Glutamatergic neuron (in vitro differentiated cells): ENCODE measurements around the gene LGR5. TPM values are rescaled to one million over a fixed set of nuclear protein-coding genes. Genes with fewer than 3 reads are reported as not detected.

Source experiments
- DNase-seq: peaks from one replicate; pipeline ENCODE4 v3.0.0; 2022
- H3K27ac Mint-ChIP-seq: one replicate; pipeline ENCODE4 v1.8.0; 2020; ENCODE audit warnings: mild to moderate bottlenecking, mixed read lengths, inconsistent platforms; ENCODE audit not compliant: unreplicated experiment
- H3K27me3 Mint-ChIP-seq: one replicate; pipeline ENCODE4 v1.8.0; 2020; ENCODE audit warnings: mild to moderate bottlenecking, moderate library complexity, mixed read lengths, inconsistent platforms; ENCODE audit not compliant: unreplicated experiment
- H3K36me3 Mint-ChIP-seq: one replicate; pipeline ENCODE4 v1.8.0; 2020; ENCODE audit warnings: mild to moderate bottlenecking, mixed read lengths, inconsistent platforms; ENCODE audit not compliant: unreplicated experiment
- H3K4me1 Mint-ChIP-seq: one replicate; pipeline ENCODE4 v1.8.0; 2020; ENCODE audit warnings: mild to moderate bottlenecking, low read depth, mixed read lengths, inconsistent platforms; ENCODE audit not compliant: unreplicated experiment
- H3K4me3 Mint-ChIP-seq: one replicate; pipeline ENCODE4 v1.8.0; 2020; ENCODE audit warnings: mild to moderate bottlenecking, mixed read lengths, inconsistent platforms; ENCODE audit not compliant: unreplicated experiment
- H3K9me3 Mint-ChIP-seq: one replicate; pipeline ENCODE4 v1.8.0; 2020; ENCODE audit warnings: mild to moderate bottlenecking, moderate library complexity, mixed read lengths, inconsistent platforms; ENCODE audit not compliant: unreplicated experiment
- CTCF ChIP-seq: fragments of 200-600 bp; sonication (generic); IDR thresholded peaks from one replicate; pipeline ENCODE4 v1.5.0; 2021; ENCODE audit not compliant: partially characterized antibody, unreplicated experiment
- total RNA-seq: library from RNA; stranded (reverse); fragmentation: NEBNext Ultra II Directional; extraction: Animal tissue kit (Norgen Biotek cat#: 25700); gene quantifications from one replicate; pipeline ENCODE4 v1.2.1, GENCODE V29; 2021; ENCODE audit not compliant: unreplicated experiment

LGR5 gene
- total RNA-seq, 1 donor from 2014 or later: 3.1 TPM

DNA sequence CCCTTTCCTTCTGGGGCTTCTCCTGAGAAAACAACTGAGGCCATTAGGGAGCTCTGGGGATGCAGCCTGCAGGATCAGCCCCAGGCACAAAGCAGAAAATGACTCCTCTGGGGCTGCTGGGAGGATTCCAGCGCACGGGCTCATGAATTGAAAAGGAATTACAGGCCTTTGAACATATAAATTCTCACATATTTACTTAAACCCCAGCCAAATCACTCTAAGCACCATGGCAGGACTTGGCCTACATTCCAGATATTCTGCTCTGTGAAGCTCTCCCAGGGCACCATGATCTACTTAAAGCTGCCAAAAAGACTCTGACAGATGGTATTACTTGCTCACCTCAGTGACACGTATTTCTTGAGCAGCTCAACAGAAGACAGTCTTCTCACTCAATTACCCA, 136.9 kb downstream of the LGR5 start:
- no peaks in the 10 kb centered on the region for H3K9me3 Mint-ChIP-seq
- H3K4me3 Mint-ChIP-seq: no peak overlapping the region
- no peak for DNase-seq
- no peaks in the 10 kb centered on the region for H3K27me3 Mint-ChIP-seq
- H3K27ac Mint-ChIP-seq: no peak overlapping the region
- no peaks in the 10 kb centered on the region for H3K36me3 Mint-ChIP-seq
- TF ChIP-seq CTCF: no peak
- peaks cover 9% of the 10 kb centered on the region for H3K4me1 Mint-ChIP-seq

DNA sequence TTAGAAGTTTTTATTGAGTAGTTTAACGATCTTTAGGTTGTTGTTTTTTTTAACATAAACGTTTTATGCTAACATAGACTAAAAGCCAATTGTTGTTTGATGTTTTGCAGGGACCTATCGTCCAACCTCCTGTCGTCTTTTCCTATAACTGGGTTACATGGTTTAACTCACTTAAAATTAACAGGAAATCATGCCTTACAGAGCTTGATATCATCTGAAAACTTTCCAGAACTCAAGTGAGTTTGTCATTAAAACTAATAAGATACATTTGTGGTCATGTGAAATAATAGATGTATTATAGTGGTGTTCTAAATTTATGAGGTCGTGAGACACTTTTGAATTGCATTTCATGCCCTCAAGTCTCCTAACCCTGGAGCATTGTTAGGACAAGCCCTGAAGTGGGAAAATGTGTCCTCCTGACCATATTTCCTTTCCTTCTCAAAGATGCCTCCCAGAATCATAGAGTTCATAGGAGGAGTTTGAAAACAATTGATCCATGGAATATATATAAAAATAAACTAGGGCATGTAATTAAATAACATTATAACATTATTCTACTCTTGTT, 139.2 kb downstream of the LGR5 start:
- Mint-ChIP-seq H3K36me3 (no peaks in the 10 kb centered on the region), H3K4me3 (no peak overlapping the region), H3K9me3 (no peaks in the 10 kb centered on the region), H3K27me3 (no peaks in the 10 kb centered on the region), H3K27ac (no peak overlapping the region), H3K4me1 (peaks cover 9% of the 10 kb centered on the region)
- DNase-seq: no peak
- no peak for TF ChIP-seq CTCF

DNA sequence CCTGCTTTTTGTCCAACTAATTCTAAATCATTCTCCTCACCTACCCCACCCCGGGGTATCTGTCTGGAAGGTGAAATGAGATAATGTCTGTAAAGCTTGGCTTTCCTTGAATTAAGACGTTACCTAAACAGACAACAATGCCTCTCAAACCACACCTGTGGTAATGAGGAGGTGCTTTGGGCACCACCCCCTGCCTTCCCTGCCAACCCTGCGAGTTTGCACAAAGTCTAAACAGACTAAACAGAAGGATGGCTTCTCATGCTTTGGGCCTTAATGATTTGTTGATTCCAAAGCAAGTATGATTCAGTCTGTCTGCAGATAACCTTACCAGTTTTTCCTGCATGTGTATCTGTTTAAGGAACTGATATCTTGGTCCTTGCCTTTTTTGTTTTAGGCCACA, 141.6 kb downstream of the LGR5 start:
- DNase-seq: no peak
- H3K4me3 Mint-ChIP-seq: no peak overlapping the region
- no peak for TF ChIP-seq CTCF
- no peak overlapping the region for H3K27ac Mint-ChIP-seq
- no peaks in the 10 kb centered on the region for H3K9me3 Mint-ChIP-seq
- H3K36me3 Mint-ChIP-seq: no peaks in the 10 kb centered on the region
- H3K27me3 Mint-ChIP-seq: no peaks in the 10 kb centered on the region
- peaks cover 8% of the 10 kb centered on the region for H3K4me1 Mint-ChIP-seq

GRCh38 chr12:71582925-71583324, 143.3 kb downstream of the LGR5 start:
- DNase-seq: no peak
- Mint-ChIP-seq H3K27ac (no peak overlapping the region), H3K4me3 (no peak overlapping the region), H3K4me1 (no peaks in the 10 kb centered on the region), H3K9me3 (no peaks in the 10 kb centered on the region), H3K36me3 (no peaks in the 10 kb centered on the region), H3K27me3 (no peaks in the 10 kb centered on the region)
- TF ChIP-seq CTCF: no peak

DNA sequence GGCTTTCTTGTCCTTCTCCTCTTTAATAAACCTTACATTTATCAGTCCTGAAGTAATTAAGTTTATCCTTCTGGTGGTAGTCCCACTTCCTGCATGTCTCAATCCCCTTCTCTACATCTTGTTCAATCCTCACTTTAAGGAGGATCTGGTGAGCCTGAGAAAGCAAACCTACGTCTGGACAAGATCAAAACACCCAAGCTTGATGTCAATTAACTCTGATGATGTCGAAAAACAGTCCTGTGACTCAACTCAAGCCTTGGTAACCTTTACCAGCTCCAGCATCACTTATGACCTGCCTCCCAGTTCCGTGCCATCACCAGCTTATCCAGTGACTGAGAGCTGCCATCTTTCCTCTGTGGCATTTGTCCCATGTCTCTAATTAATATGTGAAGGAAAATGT, 144.8 kb downstream of the LGR5 start:
- Mint-ChIP-seq H3K27ac (no peak overlapping the region), H3K9me3 (no peaks in the 10 kb centered on the region), H3K4me3 (no peak overlapping the region), H3K4me1 (no peaks in the 10 kb centered on the region), H3K27me3 (no peaks in the 10 kb centered on the region), H3K36me3 (no peaks in the 10 kb centered on the region)
- DNase-seq: no peak
- TF ChIP-seq CTCF: no peak
